Mucosa of gallbladder (tissue), 1 donor: ENCODE measurements around the gene LRRTM1. TPM values are rescaled to one million over a fixed set of nuclear protein-coding genes. Genes with fewer than 3 reads are reported as not detected.

Experiments used
- DNase-seq: peaks from one replicate; pipeline ENCODE4 v3.0.0-alpha.2; 2020; ENCODE audit warnings: low spot score
- total RNA-seq: library from RNA; stranded (reverse); gene quantifications from one replicate; pipeline ENCODE4 v1.2.1, GENCODE V29; 2021
- donor health status: DM: no; HTN: no; CAD: no.

Gene LRRTM1
- total RNA-seq: 1.2 TPM

GRCh38 chr2:80303909-80304837 is at the start of gene LRRTM1:
TSS of gene LRRTM1 (minus strand) at chr2:80304752. CDS start at chr2:80303819, 933 bp downstream.
- no peak for DNase-seq

GRCh38 chr2:80351231-80351630 is 46.7 kb upstream of the LRRTM1 start:
- DNase-seq: no peak

- DNase-seq: no peak
Observed at GRCh38 chr2:80348953-80349352, 44.4 kb upstream of the LRRTM1 start.

GRCh38 chr2:80348078-80348477 is 43.5 kb upstream of the LRRTM1 start:
- no peak for DNase-seq

GRCh38 chr2:80340022-80340421 is 35.5 kb upstream of the LRRTM1 start:
- no peak for DNase-seq

- DNase-seq: no peak
Observed at GRCh38 chr2:80338794-80339193, 34.2 kb upstream of the LRRTM1 start.

- no peak for DNase-seq
Observed at GRCh38 chr2:80335411-80335810, 30.9 kb upstream of the LRRTM1 start.

- DNase-seq: no peak
Observed at GRCh38 chr2:80333886-80334285, 29.3 kb upstream of the LRRTM1 start.

GRCh38 chr2:80330527-80331450 is 26.2 kb upstream of the LRRTM1 start:
- no peak for DNase-seq

GRCh38 chr2:80329491-80329890 is 24.9 kb upstream of the LRRTM1 start:
- DNase-seq: no peak

GRCh38 chr2:80328159-80328571 is 23.6 kb upstream of the LRRTM1 start:
- DNase-seq: no peak

- DNase-seq: no peak
Observed at GRCh38 chr2:80326861-80327260, 22.3 kb upstream of the LRRTM1 start.

GRCh38 chr2:80326214-80326613 is 21.7 kb upstream of the LRRTM1 start:
- DNase-seq: no peak

- DNase-seq: no peak
Observed at GRCh38 chr2:80324525-80324924, 20.0 kb upstream of the LRRTM1 start.

- DNase-seq: no peak
Observed at GRCh38 chr2:80323610-80324009, 19.1 kb upstream of the LRRTM1 start.

GRCh38 chr2:80322958-80323357 is 18.4 kb upstream of the LRRTM1 start:
- DNase-seq: no peak

- DNase-seq: no peak
Observed at GRCh38 chr2:80322311-80322920, 17.9 kb upstream of the LRRTM1 start.

- DNase-seq: no peak
Observed at GRCh38 chr2:80312282-80312839, 7.8 kb upstream of the LRRTM1 start.

GRCh38 chr2:80311304-80311703 is 6.8 kb upstream of the LRRTM1 start:
- DNase-seq: no peak

GRCh38 chr2:80303006-80303908 is 1.3 kb downstream of the LRRTM1 start:
- no peak for DNase-seq
